ENCODE measurements around the gene STX2.
"Not testable (repeated sequence)": the region's sequence is repeated elsewhere in the genome, so short reads cannot be mapped to it uniquely, and the experiment has no call there.

STX2 gene

DNA sequence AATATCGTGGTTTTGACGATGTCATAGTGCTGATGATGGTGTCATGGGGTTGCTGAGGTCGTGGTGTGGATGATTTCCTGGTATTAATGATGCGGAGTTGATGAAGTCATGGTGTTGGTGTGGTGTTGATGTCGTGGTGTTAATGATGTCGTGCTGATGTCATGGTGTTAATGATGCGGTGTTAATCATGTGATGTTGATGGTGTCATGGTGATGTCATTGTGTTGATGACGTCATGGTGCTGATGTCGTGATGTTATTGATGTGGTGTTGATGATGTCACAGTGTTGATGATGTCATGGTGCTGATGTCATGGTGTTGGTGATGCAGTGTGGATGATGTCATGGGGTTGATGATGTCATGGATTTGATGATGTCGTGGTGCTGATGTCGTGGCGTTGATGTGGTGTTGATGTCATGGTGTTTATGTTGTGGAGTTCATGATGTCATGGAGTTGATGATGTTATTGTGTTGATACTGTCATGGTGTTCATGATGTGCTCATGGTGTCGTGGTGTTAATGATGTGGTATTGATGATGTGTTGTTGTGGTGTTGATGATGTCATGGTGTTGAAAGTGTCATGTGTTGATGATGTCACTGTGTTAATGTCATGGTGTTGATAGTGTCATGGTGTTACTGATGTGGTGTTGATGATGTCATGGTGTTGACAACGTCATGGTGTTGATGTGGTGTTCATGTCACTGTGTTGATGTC is 74.4 kb downstream of the STX2 start:
- DNase-seq = no peak

DNA sequence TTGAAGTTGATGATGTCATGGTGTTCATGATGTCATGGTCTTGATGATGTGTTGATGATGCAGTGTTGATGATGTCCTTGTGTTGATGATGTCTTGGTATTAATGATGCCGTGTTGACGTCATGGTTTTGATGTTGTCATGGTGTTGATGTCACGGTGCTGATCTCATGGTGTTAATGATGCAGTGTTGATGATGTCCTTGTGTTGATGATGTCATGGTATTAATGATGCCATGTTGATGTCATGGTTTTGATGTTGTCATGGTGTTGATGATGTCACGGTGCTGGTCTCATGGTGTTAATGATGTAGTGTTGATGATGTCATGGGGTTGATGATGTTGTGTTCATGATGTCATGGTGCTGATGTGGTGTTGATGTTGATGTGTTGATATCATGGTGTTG is 75.0 kb downstream of the STX2 start:
- DNase-seq = no peak

DNA sequence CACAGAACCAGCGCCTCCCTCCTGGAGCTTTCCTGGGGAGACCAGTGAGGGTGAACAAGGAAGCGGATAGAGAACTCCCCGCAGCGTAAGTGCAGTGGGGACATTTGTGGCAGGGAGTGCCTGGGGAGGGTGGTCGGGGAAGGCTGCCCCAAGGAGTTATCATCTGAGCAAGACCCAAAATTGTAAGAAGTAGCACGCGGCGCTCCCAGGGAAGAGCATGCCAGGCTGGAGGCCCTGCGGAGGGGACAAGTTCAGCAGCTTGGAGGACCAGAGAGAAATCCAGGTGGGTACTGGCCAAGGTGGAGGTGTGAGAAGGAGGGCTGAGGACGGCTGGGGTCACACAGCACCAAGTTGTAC is 76.8 kb downstream of the STX2 start:
- DNase-seq = no peak

DNA sequence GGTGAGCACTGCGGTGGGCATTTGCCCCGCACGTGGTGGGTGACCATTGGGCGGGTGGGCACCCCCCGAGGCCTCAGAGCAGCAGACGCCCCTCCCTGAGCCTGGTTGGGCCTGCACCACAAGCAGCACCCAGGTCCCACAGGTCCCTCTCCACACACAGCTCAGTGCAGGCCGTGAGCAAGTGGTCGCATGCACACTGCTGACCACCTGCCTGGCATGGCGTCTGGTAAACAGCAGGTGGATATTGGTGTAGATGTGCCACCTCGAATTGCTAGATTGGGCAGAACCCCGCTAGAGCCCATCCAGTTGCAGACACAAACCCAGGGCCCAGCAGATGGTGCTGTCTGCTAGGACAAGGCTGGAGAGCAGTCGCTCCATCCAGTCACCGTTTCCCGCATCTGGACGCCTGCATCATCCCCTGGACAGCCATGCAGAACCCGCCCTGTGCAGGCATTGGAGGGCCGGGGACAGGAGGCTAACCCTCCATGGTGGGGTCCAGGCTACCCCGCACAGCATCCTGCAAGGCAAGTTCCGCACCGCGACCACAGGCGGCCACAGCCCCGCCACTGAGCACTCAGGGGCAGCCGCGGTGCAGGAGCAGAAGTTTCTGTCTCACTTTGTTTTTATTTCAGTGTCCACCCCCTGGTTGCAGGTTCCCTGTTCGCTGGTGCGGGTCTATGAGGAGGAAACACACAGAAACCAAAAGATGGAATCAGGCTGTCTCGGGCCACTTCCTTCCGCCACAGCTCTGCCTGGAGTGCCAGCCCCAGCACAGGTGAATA is 77.3 kb downstream of the STX2 start:
- DNase-seq = peak; percentile 51

DNA sequence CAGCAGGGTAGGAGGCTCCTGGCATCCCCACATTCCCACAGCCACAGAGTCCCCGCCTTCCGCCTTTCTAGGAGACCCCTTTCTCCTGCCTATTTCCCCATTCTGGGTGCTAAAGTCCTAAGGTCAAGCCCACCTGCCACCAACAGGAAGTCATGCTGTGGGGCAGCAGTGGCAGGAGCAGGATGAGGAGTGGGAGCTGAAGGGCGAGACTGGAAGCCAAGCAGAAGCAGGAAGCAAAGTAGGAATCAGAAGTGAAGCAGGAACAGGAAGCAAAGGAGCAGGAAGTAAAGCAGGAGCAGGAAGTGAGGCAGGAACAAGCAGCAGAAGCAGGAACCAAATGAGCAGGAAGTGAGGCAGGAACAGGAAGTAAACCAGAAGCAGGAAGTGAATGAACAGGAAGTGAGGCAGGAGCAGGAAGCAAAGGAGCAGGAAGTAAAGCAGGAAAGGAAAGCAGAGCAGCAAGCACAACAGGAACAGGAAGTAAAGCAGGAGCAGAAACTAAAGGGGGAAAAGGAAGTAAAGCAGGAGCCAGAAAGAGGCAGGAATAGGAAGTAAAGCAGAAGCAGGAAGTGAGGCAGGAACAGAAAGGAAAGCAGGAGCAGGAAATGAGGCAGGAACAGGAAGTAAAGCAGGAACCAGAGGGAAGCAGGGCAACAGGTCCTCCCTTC is 84.7 kb downstream of the STX2 start:
- DNase-seq = no peak

DNA sequence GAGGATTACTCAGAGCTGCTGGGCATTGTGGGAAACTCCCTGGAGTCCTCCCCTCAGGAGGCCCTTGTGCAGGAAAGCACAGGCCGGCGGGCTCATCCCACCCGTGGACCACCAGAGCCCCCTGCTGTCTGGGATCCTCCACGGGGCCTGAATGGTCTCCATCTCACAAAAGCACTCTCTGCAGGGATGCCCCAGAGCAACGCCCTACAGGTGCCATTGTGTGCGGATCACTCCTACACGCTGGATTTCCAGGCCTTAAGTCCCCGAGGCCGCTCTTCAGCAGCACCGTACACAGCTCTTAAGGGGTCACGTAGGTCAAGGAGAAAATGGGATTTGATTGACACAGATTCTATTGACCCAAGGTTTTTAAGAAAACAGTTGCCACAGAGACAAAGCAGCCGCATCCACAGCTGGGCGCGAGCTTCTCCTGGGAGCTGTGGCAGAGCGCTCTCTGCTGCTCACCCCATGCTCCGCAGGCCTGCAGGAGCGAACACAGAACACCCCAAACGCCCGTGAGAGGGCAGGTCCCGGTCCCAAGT is 86.3 kb downstream of the STX2 start:
- no peak for DNase-seq

DNA sequence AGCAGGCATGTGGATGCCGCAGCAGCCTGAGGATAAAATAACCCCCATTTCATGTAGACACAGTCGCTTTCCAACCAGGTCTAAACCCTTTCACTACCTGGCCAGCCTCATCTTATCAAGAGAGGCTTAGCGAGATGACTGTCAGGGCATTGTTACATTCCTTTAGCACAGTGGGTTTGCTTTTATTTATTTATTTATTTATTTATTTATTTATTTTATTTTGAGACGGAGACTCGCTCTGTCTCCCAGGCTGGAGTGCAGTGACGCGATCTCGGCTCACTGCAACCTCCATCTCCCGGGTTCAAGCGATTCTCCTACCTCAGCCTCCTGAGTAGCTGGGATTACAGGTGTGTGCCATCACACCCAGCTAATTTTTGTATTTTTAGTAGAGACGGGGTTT is 87.0 kb downstream of the STX2 start:
- not testable (repeated sequence) for DNase-seq

DNA sequence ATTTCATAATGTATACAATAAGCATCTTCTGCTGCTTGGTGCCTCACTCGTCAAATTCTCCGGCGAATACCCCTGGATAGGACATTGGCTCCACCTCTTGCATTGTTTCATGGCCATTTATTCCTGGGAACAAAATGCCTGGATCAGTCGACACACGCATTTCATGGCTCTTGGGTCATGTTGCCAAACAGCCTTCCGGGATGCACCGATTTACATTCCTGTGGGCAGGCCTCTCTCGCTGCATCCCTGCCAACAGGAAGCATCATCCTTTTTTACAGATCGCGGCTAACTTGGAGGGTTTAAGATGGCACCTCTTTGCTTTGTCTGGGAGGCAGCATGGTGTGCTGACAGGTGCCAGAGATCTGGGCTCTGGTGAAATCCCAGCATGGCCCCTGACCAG is 90.3 kb downstream of the STX2 start:
- no peak for DNase-seq

DNA sequence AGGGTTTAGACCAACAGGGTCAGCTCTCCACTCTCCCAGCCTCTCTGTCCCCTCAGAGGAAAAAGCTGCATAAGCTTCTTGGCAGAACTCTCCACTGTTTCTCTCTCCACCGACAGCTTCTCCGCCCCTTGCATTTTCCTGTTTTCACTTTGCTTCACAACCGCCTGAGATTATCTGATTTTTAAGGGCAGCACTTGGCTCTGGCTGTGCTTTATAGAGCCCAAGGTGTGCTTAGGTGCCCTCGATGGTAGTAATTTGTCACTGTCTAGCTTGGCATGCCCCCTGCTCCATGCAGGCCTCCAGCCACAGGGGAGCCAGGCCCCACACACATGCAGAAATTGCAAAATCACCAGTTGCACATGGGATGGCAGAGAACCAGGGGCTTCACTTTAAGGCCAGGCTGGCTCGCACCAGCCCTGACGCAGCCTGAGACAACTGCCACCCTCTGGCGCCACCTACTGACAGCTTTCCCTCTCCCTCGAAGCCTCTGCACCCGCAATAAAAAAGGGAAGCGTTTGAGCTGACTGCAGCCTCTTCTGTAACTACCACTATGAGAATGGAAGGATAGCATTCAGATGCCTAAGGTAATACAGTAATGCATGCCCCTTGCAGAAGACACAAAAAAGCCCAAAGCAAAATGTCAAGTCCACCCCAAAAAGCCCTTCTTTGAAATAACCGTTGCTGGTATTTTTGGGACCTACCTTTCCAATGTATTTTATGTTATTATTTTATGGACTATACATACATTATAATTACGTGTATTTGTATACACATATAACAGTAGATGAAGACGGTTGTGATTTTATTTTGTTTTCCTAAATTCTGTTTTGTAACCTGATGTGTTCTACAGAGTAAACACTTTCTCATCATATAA is 90.9 kb downstream of the STX2 start:
- peak; percentile 65 for DNase-seq

DNA sequence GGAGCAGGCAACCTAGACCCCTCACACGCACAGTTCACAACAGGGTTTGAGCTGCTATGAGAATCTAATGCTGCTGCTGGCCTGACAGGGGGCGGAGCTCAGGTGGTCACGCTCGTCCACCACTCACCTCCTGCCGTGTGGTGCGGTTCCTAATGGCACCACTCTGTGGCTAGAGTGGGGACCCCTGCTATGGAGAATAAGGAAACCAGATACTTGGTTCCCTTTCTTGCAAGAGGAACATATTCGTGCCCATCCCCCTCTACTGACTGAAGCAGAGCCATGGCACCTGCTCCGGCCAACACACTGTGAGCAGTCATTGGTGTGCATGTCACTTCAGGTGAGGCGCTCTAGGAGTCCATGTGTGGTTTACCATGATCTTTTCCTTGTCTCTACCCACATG is 92.5 kb downstream of the STX2 start:
- DNase-seq = no peak

DNA sequence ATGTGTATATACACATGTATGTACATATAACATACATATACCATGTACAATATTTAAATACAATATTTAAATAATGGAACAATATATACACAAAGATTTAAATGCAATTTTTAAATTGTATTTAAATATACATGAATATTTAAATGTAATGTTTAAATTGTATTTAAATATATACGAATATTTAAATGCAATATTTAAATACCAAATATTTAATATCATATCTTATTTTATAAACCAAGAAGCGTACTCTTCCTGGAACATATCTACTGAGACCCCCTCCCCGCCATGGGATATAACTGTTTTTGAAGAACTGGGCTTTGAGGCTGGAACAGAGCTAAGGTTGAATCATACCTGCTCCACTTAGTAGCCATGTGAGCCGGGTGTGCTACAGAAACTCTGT is 93.1 kb downstream of the STX2 start:
- no peak for DNase-seq

DNA sequence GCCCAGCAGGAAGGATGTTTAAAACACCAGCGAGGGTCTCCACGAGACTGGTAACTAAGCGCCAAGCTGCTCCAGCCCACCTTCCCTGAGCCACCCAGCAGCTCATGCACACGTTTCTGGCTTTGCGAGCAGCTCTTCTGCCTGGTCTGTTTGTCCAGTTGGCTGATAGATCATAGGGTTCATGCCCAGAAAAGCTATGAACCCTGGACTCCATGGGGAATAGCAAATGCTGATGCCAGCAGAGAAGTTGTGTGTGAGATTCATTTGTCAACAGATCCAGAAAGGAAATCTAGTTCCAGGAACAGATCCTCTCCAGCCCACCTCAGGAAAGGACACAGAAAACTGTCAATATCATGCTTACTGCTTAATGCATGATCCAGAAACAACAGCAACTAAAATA is 94.8 kb downstream of the STX2 start:
- DNase-seq = no peak

DNA sequence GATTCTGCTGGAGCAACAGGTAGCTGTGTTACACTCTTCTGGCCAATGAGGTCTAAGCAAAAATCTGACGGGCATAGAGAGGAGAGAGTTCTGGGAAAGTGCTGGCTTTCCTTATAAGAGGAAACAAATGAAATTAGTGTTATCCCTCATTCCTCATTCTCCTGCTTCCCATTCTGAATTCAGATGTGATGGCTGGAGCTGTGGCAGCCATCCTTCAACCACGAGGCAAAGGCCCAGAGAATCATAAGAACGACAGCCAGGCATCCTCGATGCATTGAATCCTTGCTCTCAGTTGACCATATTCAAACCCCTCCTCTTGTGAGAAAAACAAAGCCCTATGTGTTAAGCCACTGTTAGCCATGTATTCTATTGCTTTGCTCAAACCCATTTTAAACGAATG is 95.4 kb downstream of the STX2 start:
- DNase-seq = no peak

DNA sequence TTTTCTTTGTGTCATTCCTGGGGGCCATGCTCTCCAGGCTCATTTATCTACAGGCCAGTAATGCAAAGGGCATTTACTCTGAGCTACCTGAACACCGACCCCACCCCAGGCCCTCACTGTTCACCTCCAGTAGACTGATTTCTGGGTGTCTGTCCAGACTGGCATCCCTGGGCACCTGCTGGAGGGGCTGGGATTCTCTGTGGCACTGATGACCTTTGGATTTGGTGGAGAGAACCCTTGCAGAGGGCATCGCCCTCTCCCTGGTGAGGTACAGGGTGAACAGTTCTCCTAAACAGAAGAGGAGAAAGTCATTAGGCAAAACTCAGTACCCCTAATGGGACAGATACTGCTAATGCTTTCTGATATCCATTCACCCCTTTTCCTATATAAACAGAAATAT is 95.9 kb downstream of the STX2 start:
- DNase-seq = no peak

DNA sequence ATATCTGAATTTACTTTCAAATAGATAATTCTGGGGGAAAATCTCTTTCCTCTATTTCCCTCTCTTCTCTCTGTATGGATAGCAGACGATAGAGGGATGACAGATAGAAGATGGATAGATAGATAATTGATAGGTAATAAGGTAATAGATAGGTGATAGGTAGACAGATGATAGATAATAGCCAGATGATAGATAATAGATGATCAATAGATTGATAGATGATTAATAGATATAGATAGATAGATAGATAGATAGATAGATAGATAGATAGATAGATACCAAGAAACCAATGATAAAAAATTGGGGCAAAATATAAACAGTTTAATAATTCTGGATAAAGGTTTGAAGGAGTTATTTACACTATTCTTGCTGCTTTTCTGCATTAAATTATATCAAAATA is 96.3 kb downstream of the STX2 start:
- no peak for DNase-seq

DNA sequence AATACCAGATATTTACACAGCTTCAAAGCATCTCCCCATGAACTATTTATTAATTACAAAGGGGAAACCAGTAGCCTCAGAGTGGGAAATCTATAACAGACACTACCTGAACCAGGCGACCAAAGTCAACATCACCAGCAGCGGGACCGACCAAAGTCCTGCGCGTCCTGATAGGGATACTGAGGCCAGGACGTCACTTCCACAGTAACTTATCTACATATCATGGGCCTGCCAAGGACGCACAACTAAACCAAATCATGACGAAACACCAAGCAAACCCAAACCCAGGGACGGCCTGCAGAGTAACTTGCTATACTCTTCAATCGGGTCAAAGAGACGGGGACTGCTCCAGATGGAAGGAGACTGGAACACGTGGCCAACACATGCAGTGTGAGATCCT is 96.9 kb downstream of the STX2 start:
- no peak for DNase-seq

Data from right kidney (tissue), 1 donor.